HG03575 (cell line): ENCODE measurements around the gene FOXF1.

ENCODE experiments used
- ATAC-seq: cut with Tn5 transposase; IDR thresholded peaks from one replicate; pipeline ENCODE4 v1.9.1; 2021; ENCODE audit not compliant: unreplicated experiment, insufficient number of reproducible peaks, low FRiP score; ENCODE audit errors: extremely low read depth

The FOXF1 gene

GRCh38 chr16:86510465-86511261 lies at the start of gene FOXF1:
Gene FOXF1 (plus strand): TSS chr16:86510527. CDS start chr16:86510570, 43 bp downstream.
- no peak for ATAC-seq

GRCh38 chr16:86461037-86461436 lies 49.3 kb upstream of the FOXF1 start:
- ATAC-seq, result no peak

DNA sequence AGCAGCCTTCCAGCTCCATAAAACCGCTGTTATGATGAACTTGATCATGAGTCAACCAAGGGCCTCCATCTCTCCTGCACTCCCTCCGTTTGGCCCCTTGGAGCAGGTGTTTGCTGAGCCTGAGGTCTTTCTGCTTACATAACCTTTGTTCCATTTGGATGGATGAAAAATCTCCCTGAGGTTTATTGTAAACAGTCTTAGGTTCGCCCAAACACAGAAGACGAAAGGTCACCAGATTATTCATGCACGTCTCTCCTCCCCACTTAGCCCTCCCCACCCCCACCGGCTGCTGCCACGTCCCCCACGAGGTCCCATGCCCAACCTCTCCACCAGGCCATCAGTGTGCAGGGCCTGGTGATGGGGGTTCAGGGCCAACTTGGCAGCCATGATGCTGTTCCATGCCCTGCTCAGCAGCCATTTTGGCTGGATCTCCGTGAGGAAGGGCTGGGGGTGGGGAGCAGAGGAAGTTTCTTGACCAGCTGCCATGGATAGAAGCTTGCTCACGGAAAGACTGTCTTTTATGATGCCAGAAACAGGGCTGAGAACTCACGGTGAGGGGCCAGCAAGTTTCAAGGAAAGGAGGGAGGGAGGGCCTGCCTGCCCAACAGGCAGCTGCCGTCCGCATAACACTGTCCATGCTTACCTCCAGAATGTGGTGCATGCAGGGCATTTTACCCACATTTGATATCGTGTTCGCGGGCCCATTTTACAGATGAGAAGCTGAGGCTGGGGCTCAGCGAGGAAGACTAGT lies 47.8 kb upstream of the FOXF1 start:
- ATAC-seq, result no peak

- no peak for ATAC-seq
These were observed 46.3 kb upstream of the FOXF1 start for GRCh38 chr16:86464044-86464443.

DNA sequence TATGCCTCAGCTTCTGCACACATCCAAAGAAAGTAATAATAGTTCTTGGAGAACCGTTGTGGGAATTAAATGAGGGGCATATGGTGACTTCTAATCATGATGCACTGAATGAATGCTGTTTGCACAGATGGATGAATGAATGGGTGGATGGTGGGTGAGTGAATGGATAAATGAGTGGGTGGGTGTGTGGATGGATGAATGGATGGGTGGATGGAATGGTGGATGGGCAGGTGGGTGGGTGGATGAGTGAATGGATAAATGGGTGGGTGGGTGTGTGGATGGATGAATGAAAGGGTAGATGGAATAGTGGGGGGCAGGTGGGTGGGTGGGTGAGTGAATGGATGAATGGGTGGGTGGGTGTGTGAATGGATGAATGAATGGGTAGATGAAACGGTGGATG lies 44.9 kb upstream of the FOXF1 start:
- ATAC-seq, result no peak

DNA sequence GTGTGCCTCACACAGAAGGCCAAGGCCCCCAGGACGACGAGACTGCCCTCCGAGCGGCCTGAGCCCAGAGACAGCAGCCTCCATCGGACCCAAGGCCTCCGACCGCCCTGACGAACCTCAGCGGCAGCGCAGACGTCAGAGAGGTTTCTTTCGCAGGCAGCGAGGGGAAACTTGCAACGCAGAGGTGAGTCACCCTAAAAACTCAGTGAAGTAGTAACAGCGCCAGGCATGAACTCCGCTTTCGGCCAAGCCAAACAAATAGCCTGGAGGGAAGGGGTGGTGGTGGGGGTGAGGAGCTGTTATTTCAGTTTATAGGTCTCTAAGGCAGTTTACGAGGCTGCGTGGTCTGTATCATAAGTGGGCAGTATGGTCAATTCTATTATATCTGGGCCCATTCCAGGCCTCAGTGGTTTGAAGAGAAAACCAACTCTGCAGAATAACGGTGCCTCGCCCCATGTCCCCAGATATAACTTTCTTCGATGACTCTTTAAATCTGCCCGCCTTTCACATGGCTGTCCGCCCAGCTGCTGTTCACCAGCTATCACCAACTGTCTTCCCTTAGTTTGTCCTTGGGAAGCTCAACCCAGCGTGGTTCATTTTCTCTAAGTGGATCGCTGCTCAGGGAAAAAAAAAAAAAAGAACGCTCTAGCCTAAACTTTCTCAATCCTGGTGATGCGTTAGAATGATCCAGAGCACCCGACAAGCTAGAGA lies 43.5 kb upstream of the FOXF1 start:
- no peak for ATAC-seq

DNA sequence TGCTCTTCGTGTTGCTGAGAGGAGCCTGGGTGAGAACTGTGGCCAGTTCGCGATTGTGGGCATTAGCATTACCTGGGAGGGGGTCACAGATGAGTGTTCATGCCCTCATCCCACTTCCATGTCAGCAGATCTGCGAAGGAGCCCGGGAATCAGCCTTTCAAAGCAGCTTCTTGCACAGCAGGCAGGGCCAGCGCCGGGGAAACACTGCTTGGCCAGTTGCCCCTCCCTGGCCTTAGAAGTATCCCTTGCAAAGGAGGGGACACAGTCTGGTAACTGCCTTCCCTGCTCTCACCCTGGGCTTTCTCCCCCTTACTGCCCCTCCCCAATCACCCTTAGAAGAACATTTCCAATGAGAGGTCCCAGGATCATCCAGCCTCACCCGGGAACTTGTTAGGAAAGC lies 42.8 kb upstream of the FOXF1 start:
- ATAC-seq, result no peak

DNA sequence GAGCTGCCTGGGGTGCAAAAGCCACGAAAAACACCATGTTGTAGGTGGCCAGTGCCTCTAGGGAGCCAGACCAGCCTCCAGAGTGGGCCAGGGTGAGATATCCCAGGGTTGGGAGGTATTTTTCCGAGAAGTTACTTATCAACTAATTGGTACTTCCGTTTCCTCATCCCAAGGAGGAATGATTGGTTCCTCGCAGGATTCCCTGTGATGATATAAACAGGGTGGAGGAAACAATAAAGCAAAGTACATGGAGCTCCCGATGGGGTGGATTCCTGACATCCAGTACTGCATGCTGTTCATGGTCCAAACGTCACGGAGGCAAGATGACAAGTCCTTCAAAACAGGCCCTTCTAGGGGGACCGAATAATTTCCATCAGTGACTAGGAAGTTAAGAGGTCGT lies 39.4 kb upstream of the FOXF1 start:
- no peak for ATAC-seq

DNA sequence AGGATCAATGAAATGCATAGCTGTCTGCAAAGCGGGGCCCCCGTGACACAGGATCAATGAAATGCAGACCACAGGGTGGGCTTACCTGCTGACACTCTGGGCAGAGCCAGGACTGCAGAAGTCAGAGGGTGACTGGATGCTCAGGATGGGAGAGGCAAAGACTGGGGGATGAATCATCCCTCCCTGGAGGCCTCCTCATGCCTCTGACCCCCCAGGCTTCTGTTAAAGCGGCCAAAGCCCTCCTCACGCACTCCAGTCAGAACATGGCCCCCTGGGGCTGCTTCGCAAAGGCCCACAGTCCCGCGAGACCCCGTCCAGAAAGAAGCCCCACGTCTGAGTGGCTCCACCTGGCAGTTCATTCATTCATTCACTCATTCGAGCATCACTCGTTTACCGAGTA lies 38.4 kb upstream of the FOXF1 start:
- no peak for ATAC-seq

- no peak for ATAC-seq
These were observed 38.0 kb upstream of the FOXF1 start for GRCh38 chr16:86472366-86472765.

- no peak for ATAC-seq
These were observed 33.3 kb upstream of the FOXF1 start for GRCh38 chr16:86476956-86477534.

DNA sequence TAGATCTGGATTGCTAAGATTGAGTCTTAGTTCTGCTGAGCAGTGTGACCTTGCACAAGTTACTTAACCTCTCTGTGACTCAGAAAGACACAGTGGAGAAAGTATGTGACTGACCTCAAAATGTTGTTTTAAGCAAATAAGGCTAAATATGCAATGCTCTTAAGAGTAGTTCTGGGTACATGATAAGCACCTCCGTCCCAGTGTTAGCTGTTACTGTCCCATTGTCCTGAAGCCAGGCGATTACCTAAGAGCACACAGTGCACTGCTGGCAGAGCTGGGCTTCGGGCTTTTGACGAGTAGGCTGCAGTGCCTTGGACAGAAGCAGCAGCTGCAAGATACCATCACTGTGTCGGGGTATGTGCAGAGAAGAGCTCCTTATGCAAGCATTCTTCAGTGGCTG lies 32.7 kb upstream of the FOXF1 start:
- ATAC-seq, result no peak

- ATAC-seq, result no peak
These were observed 31.5 kb upstream of the FOXF1 start for GRCh38 chr16:86478779-86479178.

- ATAC-seq, result no peak
These were observed 30.9 kb upstream of the FOXF1 start for GRCh38 chr16:86479419-86479818.

DNA sequence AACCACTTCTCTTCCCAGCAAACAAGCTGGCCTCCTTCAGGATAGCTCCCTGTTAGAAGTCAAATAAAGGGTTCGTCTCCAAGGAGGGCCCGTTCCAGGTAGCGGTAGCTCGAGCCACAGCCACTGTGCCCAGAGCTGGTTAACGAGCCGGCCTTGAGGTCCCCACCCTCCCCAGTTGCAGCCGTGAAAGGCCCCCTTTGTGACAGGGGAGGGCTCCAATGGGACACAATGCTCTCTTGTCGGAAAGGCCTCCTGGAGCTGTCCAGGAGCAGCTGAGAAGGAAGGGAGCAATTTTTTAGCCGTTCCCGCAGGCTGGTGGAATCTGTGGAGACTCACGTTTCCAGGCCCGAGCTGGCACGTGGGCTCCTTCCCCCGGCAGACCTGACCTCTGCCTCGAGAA lies 29.9 kb upstream of the FOXF1 start:
- ATAC-seq, result no peak

- ATAC-seq, result no peak
These were observed 28.7 kb upstream of the FOXF1 start for GRCh38 chr16:86481607-86482006.

DNA sequence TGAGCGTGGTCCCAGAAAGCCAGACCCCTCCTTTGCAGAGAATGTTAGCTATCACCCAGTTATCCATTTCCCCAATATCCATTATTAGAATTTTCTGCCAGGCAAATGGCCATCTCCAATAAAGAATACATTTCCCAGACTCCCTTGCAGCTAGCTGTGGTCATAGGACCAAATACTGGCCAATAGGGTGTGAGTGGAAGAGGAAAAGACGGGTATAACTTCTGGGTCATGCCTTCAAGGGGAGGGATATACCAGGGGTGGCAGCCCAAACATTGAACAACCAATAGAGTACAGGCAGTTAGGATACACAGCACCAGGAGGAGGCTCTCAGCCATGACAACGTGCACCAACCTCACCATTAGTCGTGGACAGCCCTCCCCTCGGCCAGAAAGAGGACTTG lies 26.1 kb upstream of the FOXF1 start:
- no peak for ATAC-seq

- no peak for ATAC-seq
These were observed 24.6 kb upstream of the FOXF1 start for GRCh38 chr16:86485746-86486145.

DNA sequence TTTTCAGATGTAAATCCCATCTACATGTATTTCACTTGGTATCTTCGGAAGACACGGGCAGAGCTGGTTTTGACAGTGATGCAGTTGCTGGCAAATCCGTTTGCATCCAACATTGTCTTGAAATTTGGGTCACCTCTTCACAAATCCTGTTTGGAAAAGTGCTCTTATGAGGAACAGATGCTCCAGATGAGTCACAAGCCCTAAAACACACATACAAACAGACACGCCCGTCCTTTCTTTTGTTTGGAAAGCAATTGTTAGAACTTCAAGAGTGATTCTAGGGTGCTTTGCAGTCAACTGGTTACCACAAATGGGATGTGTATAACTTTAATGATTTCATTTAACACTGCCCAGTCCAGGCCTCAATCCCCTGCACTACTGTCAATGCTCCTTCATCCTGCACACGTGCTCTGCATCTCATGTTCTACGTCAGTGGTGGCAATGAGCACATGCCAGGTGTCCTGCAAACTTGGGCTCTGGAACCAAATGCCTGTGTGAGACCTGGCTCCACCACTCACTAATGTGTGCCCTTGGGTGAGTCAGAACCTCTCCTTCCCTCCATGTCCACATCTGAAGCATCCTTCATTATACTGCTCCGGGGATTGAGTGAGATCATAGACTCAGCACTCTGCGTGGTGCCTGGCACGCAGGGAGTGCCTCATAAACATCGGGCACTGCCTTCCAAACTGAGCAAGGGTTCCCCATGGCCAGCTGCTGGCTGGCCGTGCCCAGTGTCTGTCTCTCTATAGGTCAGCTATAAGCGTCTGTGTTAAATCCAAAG lies 19.3 kb upstream of the FOXF1 start:
- ATAC-seq, result no peak
